ENCODE measurements around the gene UBE2F.

GRCh38 chr2:238021327-238021726 lies 54.5 kb downstream of the UBE2F start:
- TF ChIP-seq, protein P1, sequence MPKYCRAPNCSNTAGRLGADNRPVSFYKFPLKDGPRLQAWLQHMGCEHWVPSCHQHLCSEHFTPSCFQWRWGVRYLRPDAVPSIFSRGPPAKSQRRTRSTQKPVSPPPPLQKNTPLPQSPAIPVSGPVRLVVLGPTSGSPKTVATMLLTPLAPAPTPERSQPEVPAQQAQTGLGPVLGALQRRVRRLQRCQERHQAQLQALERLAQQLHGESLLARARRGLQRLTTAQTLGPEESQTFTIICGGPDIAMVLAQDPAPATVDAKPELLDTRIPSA (CRISPR knock-in tag; IDR thresholded peaks at IDR 0.05; ENCODE audit: borderline replicate concordance), result no peak
- no peak for TF ChIP-seq FOXA1 (IDR thresholded peaks at IDR 0.05)
- no peak for TF ChIP-seq FOXA1 (CRISPR knock-in tag; IDR thresholded peaks at IDR 0.05)
